HEK293 (cell line): ENCODE data around the gene GALNT6.
A peak's percentile ranks its signal among the peaks of the same experiment; 100 is the strongest.

Experiments
- ELK4 ChIP-seq: IDR thresholded peaks from 2 replicates; pipeline ENCODE4 v1.6.1; 2011; ENCODE audit warnings: mild to moderate bottlenecking, low read depth, low read length, borderline replicate concordance
- FEZF1 ChIP-seq: fragments of 450-650 bp; formaldehyde crosslinking; IDR thresholded peaks from 2 replicates; pipeline ENCODE4 v1.5.1; 2016; ENCODE audit warnings: missing biosample characterization, missing genetic modification characterization
- INSM2 ChIP-seq: fragments of 450-650 bp; formaldehyde crosslinking; IDR thresholded peaks from 2 replicates; pipeline ENCODE4 v1.5.1; 2016; ENCODE audit warnings: missing biosample characterization, missing genetic modification characterization
- KLF1 ChIP-seq: fragments of 450-650 bp; formaldehyde crosslinking; IDR thresholded peaks from 2 replicates; pipeline ENCODE4 v1.5.1; 2016; ENCODE audit warnings: missing biosample characterization, missing genetic modification characterization
- KLF8 ChIP-seq: fragments of 450-650 bp; formaldehyde crosslinking; IDR thresholded peaks from 2 replicates; pipeline ENCODE4 v1.5.1; 2016; ENCODE audit warnings: missing biosample characterization, missing genetic modification characterization
- PRDM1 ChIP-seq: fragments of 450-650 bp; formaldehyde crosslinking; IDR thresholded peaks from 2 replicates; pipeline ENCODE4; 2016; ENCODE audit warnings: missing biosample characterization, missing genetic modification characterization
- SCRT2 ChIP-seq: fragments of 450-650 bp; formaldehyde crosslinking; IDR thresholded peaks from 2 replicates; pipeline ENCODE4 v1.5.1; 2016; ENCODE audit warnings: missing biosample characterization, missing genetic modification characterization
- TRIM28 ChIP-seq: IDR thresholded peaks from 2 replicates; pipeline ENCODE4 v1.6.1; 2011; ENCODE audit warnings: low read length, control low read depth, borderline replicate concordance
- ZBTB17 ChIP-seq: fragments of 450-650 bp; formaldehyde crosslinking; IDR thresholded peaks from 2 replicates; pipeline ENCODE4 v1.5.1; 2016; ENCODE audit warnings: missing biosample characterization, missing genetic modification characterization
- ZNF121 ChIP-seq: fragments of 450-650 bp; formaldehyde crosslinking; IDR thresholded peaks from 2 replicates; pipeline ENCODE4 v1.5.1; 2016; ENCODE audit warnings: missing biosample characterization, missing genetic modification characterization
- ZNF202 ChIP-seq: fragments of 450-650 bp; formaldehyde crosslinking; IDR thresholded peaks from 2 replicates; pipeline ENCODE4 v1.5.1; 2016; ENCODE audit warnings: missing biosample characterization, missing genetic modification characterization, borderline replicate concordance
- ZNF274 ChIP-seq, 2 experiments: fragments of 200-500 bp in 1 of 2; fragments of 450-650 bp in 1 of 2; sonication (Bioruptor generic) in 1 of 2; formaldehyde crosslinking in 1 of 2; IDR thresholded peaks; 2 replicates each; pipeline versions ENCODE4 v1.5.1 to v1.6.1; 2014 to 2016; ENCODE audit warnings: borderline replicate concordance in 1 of 2, inconsistent platforms in 1 of 2, low read length in 1 of 2, missing biosample characterization in 1 of 2, missing genetic modification characterization in 1 of 2
- ZNF302 ChIP-seq: fragments of 450-650 bp; formaldehyde crosslinking; IDR thresholded peaks from 2 replicates; pipeline ENCODE4 v1.5.1; 2016; ENCODE audit warnings: missing biosample characterization, missing genetic modification characterization, low read depth
- ZNF398 ChIP-seq: fragments of 450-650 bp; formaldehyde crosslinking; IDR thresholded peaks from 2 replicates; pipeline ENCODE4 v1.5.1; 2017; ENCODE audit warnings: missing biosample characterization, missing genetic modification characterization
- ZNF549 ChIP-seq: fragments of 450-650 bp; IDR thresholded peaks from 2 replicates; pipeline ENCODE4 v1.5.1; 2018; ENCODE audit warnings: missing biosample characterization, missing genetic modification characterization, mild to moderate bottlenecking, inconsistent platforms, moderate library complexity
- ZNF621 ChIP-seq: fragments of 450-650 bp; formaldehyde crosslinking; IDR thresholded peaks from 2 replicates; pipeline ENCODE4 v1.5.1; 2017; ENCODE audit warnings: missing biosample characterization, missing genetic modification characterization
- ZNF701 ChIP-seq: fragments of 450-650 bp; formaldehyde crosslinking; IDR thresholded peaks from 2 replicates; pipeline ENCODE4 v1.5.1; 2016; ENCODE audit warnings: missing biosample characterization, missing genetic modification characterization
- ZNF707 ChIP-seq: fragments of 450-650 bp; formaldehyde crosslinking; IDR thresholded peaks from 2 replicates; pipeline ENCODE4 v1.5.1; 2016; ENCODE audit warnings: missing biosample characterization, missing genetic modification characterization
- TF ChIP-seq, protein P1 (sequence below): fragments of 450-650 bp; formaldehyde crosslinking; conservative IDR thresholded peaks from 2 replicates; pipeline ENCODE4 v1.5.1; 2016; ENCODE audit warnings: low read depth, missing biosample characterization, missing genetic modification characterization

The GALNT6 gene

DNA sequence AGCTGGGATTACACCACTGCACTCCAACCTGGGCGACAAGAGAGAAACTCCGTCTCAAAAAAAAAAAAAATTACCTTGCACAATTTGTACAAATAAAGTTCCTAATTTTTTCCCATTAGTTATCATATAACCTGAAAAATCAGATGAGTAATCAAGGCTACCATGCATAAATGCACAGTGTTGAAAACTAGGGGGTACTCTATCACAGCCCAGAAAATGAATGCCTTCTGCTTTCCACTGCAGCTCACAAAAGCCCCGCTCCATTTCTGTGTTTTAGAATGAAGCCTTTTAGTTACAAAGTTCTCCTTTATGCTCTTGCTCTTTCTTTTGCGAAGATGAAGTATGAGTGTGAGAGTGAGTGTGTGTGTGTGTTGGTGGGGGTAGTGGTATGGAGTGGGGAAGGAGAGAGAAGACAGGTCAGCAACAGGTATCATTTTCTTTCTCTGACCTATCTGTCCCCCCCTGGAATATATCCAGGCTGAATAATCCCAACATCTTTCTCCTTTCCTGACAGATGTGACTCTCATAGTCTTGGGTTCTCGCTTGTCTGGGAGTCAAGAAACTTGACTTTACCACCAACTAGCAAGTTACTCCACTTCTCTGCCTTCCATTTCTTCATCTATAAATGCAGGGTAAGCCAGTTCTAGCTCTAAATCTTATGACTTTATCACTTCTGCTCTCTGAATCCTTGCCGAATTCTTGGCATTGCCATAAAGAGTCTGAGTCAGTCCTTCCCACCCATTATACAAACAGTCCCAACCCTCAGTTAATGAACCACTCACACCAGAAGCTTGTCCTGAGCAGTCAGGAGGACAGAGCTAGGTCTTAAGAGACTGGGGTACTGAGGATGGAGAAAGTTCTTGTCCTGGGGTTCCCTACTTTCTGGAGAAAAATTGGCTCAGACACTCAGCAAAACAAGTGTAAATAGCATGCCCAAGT, 83.3 kb downstream of the GALNT6 start (continued):
- TF ChIP-seq ZNF621 (tag by site-specific recombination) (no peak), ZNF707 (tag by site-specific recombination) (no peak), SCRT2 (tag by site-specific recombination) (peak; percentile 89), ZNF549 (tag by site-specific recombination) (no peak), INSM2 (tag by site-specific recombination) (no peak), ZNF274 (IDR thresholded peaks at IDR 0.05; ENCODE audit: low read length) (no peak), ZNF274 (tag by site-specific recombination; IDR thresholded peaks at IDR 0.05; ENCODE audit: borderline replicate concordance) (no peak), ZNF398 (tag by site-specific recombination) (peak; percentile 82), KLF1 (tag by site-specific recombination) (peak; percentile 96), PRDM1 (tag by site-specific recombination) (0 out of 2 replicates have a peak, but pooled peaks have one; percentile 4), TRIM28 (no peak), KLF8 (peak; percentile 53), ZNF121 (tag by site-specific recombination) (no peak), ZNF701 (no peak), ZBTB17 (tag by site-specific recombination) (peak; percentile 51; the same call in 1 of the 2 replicates), ZNF202 (tag by site-specific recombination) (no peak), FEZF1 (tag by site-specific recombination) (no peak), ELK4 (no peak), ZNF302 (no peak)
- TF ChIP-seq, protein P1, sequence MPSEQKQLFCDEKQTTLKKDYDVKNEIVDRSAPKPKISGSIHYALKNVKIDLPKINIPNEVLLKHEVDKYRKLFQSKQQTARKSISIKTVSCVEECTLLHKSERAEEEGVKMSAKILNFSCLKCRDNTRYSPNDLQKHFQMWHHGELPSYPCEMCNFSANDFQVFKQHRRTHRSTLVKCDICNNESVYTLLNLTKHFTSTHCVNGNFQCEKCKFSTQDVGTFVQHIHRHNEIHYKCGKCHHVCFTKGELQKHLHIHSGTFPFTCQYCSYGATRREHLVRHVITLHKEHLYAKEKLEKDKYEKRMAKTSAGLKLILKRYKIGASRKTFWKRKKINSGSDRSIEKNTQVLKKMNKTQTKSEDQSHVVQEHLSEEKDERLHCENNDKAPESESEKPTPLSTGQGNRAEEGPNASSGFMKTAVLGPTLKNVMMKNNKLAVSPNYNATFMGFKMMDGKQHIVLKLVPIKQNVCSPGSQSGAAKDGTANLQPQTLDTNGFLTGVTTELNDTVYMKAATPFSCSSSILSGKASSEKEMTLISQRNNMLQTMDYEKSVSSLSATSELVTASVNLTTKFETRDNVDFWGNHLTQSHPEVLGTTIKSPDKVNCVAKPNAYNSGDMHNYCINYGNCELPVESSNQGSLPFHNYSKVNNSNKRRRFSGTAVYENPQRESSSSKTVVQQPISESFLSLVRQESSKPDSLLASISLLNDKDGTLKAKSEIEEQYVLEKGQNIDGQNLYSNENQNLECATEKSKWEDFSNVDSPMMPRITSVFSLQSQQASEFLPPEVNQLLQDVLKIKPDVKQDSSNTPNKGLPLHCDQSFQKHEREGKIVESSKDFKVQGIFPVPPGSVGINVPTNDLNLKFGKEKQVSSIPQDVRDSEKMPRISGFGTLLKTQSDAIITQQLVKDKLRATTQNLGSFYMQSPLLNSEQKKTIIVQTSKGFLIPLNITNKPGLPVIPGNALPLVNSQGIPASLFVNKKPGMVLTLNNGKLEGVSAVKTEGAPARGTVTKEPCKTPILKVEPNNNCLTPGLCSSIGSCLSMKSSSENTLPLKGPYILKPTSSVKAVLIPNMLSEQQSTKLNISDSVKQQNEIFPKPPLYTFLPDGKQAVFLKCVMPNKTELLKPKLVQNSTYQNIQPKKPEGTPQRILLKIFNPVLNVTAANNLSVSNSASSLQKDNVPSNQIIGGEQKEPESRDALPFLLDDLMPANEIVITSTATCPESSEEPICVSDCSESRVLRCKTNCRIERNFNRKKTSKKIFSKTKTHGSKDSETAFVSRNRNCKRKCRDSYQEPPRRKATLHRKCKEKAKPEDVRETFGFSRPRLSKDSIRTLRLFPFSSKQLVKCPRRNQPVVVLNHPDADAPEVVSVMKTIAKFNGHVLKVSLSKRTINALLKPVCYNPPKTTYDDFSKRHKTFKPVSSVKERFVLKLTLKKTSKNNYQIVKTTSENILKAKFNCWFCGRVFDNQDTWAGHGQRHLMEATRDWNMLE (tag by site-specific recombination): no peak
